Mucosa of stomach (tissue), 1 donor: ENCODE results near the gene ZNF709.
"Not testable (repeated sequence)": the region's sequence is repeated elsewhere in the genome, so short reads cannot be mapped to it uniquely, and the experiment has no call there.

Experiments used
- H3K27me3 ChIP-seq: one replicate; pipeline ENCODE4 v1.7.0; 2013; ENCODE audit warnings: mild to moderate bottlenecking, low read length; ENCODE audit not compliant: control insufficient read depth, insufficient read depth
- H3K36me3 ChIP-seq: one replicate; pipeline ENCODE4 v1.7.0; 2013; ENCODE audit warnings: low read length; ENCODE audit not compliant: control insufficient read depth, insufficient read depth
- H3K4me1 ChIP-seq: one replicate; pipeline ENCODE4 v1.7.0; 2013; ENCODE audit warnings: mild to moderate bottlenecking, low read length; ENCODE audit not compliant: control insufficient read depth, insufficient read depth
- H3K4me3 ChIP-seq: one replicate; pipeline ENCODE4 v1.7.0; 2013; ENCODE audit warnings: low read length
- H3K9ac ChIP-seq: one replicate; pipeline ENCODE4 v1.7.0; 2013; ENCODE audit warnings: mild to moderate bottlenecking, low read length, moderate library complexity
- H3K9me3 ChIP-seq: one replicate; pipeline ENCODE4 v1.7.0; 2013; ENCODE audit warnings: mild to moderate bottlenecking, low read length, moderate library complexity; ENCODE audit not compliant: control insufficient read depth
- donor health status: Pancreatic carcinoma.

The ZNF709 gene

DNA sequence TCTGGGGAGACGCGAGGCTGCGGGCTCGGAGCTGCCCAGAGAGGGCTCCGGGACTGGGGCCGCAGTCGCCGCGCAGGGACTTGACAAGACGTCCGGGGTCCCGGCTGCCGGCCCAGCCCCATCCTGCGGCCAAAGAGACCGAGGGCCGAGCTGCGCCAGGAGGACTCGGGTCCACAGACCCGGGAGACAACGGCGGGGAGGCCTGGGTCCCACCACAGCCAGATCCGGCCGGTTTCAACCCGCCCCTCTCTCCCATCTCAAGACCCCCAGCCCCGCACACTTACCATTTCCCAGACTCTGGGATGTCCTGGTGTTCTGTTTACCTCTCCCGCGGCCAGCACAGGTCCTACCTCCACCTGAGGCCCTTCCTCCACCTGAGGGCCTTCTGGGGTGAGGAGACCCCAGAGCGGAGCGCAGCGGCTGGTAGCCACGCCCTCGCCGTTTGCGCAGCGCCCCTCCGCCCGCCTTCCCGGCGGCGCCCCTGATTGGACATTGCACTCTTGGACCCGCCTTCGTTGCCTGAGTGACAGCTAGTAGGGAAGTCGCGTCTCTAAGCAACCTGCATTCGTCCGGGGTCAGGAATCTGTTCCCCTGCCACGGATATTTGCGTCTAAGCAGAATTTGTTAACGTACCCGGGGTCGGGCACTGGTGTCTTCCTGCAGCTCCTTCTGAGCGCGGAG is at the start of gene ZNF709:
TSS of gene ZNF709 (minus strand) at position 446 of the 681 bp plus-strand sequence. CDS start at position 287, 159 bp downstream.
- Histone ChIP-seq H3K36me3 (no peaks in the 10 kb centered on the region), H3K9me3 (no peaks in the 10 kb centered on the region), H3K4me1 (peaks cover 5% of the 10 kb centered on the region), H3K9ac (peak within 1 kb of the TSS; percentile 94), H3K27me3 (no peaks in the 10 kb centered on the region), H3K4me3 (peak within 1 kb of the TSS; percentile 97)

DNA sequence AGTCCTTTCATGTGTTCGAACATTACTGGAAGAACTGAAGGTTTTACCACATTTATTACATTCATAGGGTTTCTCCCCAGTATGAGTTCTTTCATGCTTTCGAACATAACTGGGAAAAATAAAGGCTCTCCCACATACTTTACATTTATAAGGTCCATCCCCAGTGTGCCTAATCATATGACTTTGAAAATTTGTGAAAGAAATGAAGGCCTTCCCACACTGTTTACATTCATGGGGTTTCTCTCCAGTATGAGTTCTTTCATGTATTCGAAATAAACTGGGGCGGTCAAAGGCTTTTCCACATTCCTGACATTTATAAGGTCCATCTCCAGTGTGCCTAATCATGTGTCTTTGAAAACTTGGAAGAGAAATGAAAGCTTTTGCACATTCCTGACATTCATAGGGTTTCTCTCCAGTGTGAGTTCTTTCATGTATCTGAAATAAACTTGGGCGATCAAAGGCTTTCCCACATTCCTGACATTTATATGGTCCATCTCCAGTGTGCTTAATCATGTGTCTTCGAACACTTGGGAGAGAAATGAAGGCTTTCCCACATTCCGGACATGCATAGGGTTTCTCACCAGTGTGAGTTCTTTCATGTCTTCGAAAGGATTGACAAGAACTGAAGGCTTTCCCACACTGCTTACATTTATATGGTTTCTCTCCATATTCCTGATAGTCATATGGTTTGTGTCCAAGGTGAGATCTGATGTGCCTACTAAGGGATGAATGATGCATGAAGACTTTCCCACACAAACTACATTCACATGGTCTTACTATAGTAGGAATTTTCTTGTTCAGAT is 42.6 kb upstream of the ZNF709 start:
- Histone ChIP-seq H3K36me3 (peaks cover 19% of the 10 kb centered on the region), H3K9me3 (peaks cover 60% of the 10 kb centered on the region), H3K4me3 (peak overlapping the region; percentile 2), H3K4me1 (no peaks in the 10 kb centered on the region), H3K9ac (no peak overlapping the region), H3K27me3 (no peaks in the 10 kb centered on the region)

DNA sequence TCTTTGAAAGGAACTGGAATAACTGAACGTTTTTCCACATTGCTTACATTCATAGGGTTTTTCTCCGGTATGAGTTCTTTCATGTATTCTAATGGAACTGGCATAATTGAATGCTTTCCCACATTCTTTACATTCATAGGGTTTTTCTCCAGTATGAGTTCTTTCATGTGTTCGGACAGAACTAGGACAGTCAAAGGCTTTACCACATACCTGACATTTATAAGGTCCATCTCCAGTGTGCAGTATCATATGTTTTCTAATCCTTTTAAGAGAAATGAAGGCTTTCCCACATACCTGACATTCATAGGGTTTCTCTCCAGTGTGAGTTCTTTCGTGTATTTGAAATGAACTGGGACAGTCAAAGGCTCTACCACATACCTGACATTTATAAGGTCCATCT is 41.9 kb upstream of the ZNF709 start:
- Histone ChIP-seq H3K9ac (no peak overlapping the region), H3K36me3 (peaks cover 19% of the 10 kb centered on the region), H3K4me1 (no peaks in the 10 kb centered on the region), H3K9me3 (peaks cover 60% of the 10 kb centered on the region), H3K4me3 (peak overlapping the region; percentile 2), H3K27me3 (no peaks in the 10 kb centered on the region)

DNA sequence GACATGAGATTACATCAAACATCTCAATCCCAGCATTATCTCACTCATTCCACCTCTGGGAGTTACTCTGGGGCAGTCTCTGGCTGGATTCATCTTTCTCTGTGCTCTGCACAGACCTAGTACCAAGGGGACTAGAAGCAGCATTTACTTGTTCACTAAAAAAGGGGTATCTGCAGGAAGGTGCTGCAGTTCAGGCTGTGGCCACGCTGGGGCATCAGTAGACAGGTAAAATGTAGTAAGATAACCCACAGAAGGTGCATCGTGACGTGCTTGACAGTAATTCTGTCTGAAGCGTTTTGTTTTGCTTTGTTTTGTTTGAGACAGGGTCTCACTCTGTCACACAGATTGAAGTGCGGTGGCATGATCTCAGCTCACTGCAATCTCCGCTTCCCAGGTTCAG is 37.4 kb upstream of the ZNF709 start:
- peaks cover 4% of the 10 kb centered on the region for H3K36me3 ChIP-seq
- no peak overlapping the region for H3K4me3 ChIP-seq
- H3K4me1 ChIP-seq, result no peaks in the 10 kb centered on the region
- peaks cover 28% of the 10 kb centered on the region for H3K9me3 ChIP-seq
- H3K9ac ChIP-seq, result no peak overlapping the region
- no peaks in the 10 kb centered on the region for H3K27me3 ChIP-seq

DNA sequence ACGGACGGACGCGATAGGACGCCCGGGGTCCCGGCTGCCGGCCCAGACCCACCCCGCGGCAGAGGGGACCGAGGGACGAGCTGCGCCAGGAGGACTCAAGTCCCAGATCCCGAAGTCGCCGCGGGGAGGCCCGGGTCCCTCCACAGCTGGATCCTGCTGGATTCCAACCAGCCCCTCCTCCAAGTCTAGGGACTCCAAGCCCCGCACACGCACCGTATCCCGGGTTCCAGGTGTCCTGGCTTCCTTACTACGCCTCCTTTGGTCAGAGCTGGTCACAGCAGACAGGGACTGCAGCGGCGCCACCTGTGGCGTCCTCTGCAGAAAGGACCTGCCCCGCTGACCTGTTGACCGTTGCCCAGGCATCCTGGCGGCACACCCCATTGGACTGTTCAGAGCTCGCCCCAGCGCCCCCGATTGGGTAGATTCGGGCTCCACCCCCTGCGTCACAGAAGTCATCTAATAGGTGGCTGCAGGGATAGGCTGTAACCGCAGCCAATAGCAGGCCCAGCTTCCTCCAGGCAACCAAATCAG is 29.0 kb upstream of the ZNF709 start:
- Histone ChIP-seq H3K9me3 (no peaks in the 10 kb centered on the region), H3K9ac (no peak overlapping the region), H3K4me3 (no peak overlapping the region)

DNA sequence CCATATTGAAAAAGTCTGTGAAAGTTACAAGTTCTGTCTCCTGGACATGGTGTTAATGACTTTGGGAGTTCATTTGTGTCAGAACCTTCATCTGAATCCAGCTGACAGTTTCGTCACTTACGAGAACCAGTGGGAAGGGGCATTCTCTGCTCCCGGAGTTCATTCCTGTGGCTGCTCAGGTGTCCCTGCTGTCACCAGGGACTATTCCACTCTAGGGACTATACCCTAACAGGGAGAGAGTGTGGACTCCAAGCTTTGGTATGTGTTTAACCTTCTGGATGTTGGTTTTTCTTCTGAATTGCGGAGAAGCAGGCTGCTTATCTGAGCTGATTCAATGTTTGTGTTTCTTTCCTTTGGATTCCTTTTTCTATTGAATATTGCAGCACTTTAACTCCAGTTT is 12.4 kb upstream of the ZNF709 start:
- peak overlapping the region; percentile 12 for H3K9ac ChIP-seq
- no peaks in the 10 kb centered on the region for H3K36me3 ChIP-seq
- H3K27me3 ChIP-seq, result no peaks in the 10 kb centered on the region
- H3K4me3 ChIP-seq, result no peak overlapping the region
- H3K9me3 ChIP-seq, result no peaks in the 10 kb centered on the region
- peaks cover 7% of the 10 kb centered on the region for H3K4me1 ChIP-seq

More for the DNA sequence above, 29.0 kb upstream of the ZNF709 start:
- Histone ChIP-seq H3K27me3 (no peaks in the 10 kb centered on the region), H3K4me1 (no peaks in the 10 kb centered on the region), H3K36me3 (no peaks in the 10 kb centered on the region)

DNA sequence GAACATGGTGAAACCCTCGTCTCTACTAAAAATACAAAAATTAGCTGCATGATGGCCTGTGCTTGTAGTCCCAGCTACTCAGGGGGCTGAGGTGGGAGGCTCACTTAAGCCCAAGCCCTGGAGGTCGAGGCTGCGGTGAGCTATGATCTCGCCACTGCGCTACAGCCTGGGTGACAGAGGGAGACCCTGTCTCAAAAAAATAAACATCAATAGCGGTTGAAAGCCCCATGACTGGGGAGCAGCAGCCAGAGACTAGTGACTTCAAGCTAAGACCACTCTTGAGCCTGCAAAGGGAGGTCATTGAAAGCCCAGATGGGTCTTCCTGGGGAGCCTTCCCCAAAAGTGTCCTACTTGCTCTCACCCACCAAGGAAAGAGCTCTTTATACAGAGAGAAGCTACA is 11.9 kb upstream of the ZNF709 start:
- H3K27me3 ChIP-seq, result no peaks in the 10 kb centered on the region
- H3K36me3 ChIP-seq, result no peaks in the 10 kb centered on the region
- no peak overlapping the region for H3K4me3 ChIP-seq
- H3K4me1 ChIP-seq, result peaks cover 7% of the 10 kb centered on the region
- H3K9me3 ChIP-seq, result no peaks in the 10 kb centered on the region
- no peak overlapping the region for H3K9ac ChIP-seq

DNA sequence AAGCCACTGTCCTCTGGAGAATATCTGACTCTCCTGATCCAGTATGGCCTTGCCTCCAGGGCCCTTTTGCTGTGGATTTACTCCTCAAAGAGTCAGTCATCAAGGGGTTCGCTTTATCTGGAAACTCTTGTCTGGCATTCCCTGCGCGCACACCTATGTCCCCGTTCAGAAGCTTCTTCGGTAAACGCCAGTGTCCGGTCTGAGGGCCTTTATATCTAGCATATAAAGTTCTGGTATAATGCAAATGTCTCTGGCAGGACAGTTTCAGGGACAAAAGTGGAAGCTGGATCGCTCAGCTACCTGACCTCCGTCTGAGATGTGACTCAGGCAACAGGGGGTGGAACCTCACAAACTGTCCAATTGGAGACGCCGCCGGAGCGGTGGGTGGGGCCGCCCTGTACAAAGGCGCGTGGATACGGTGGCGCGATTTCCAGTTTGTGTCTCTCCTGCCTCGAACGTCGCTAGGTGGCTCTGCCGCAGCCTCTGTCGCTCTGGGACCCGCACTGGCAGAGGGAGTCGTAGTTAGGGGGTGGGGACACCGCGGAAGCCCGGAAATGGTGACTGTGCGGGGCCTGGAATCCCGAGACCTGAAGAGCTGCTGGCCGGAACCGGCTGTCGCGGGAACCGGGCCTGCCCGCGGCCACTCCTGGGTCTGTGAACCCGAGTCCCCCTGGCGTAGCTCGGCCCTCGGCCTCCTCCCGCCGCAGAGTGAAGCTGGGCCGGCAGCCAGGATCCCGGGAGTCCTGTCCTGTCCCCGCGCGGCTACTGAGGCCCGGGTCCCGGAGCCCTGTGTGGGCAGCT is 10.6 kb upstream of the ZNF709 start:
- peak overlapping the region; percentile 90 for H3K9ac ChIP-seq

DNA sequence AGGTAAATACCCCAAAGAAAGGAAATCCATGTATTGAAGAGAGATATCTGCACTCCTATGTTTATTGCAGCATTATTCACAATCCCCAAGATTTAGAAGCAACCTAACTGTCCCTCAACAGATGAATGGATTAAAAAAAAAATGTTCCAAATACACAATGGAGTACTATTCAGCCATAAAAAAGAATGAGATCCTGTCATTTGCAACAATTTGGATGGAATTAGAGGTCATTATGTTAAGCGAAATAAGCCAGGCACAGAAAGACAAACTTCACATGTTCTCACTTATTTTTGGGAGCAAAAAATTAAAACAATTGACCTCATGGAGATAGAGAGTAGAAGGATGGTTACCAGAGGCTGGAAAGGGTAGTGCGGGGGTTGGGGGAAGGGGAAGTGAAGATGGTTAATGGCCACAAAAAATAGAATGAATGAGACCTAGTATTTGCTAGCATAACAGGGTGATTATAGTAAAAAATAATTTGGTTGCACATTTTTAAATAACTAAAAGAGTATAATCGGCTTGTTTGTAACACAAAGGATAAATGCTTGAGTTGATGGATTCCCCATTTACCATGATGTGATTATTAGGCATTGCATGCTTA is 9.7 kb upstream of the ZNF709 start:
- peak overlapping the region; percentile 59 for H3K9ac ChIP-seq
- peak overlapping the region; percentile 34 for H3K4me3 ChIP-seq

More for the DNA sequence above, 10.6 kb upstream of the ZNF709 start:
- no peaks in the 10 kb centered on the region for H3K9me3 ChIP-seq
- H3K4me1 ChIP-seq, result peaks cover 7% of the 10 kb centered on the region
- H3K36me3 ChIP-seq, result no peaks in the 10 kb centered on the region
- H3K27me3 ChIP-seq, result no peaks in the 10 kb centered on the region
- H3K4me3 ChIP-seq, result peak overlapping the region; percentile 68

DNA sequence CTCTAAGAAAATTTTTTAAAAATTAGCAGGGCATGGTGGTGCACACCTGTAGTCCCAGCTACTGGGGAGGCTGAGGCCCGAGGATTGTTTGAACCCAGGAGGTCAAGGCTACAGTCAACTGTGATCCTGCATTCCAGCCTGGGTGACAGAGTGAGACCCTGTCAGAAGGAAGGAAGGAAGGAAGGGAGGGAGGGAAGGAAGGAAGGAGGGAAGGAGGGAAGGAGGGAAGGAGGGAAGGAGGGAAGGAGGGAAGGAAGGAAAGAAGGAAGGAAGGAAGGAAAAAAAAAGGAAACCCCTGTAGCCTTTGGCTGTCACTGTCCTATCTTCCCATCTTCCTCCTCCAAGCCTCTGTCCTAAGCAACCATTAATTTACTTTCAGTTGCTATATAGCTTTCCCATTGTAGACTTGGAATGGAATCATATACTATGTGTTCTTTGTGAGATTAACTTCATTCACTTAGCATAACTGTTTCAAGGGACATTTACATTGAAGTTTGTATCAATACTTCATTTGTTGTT is 1.7 kb upstream of the ZNF709 start:
- H3K9me3 ChIP-seq, H3K9ac ChIP-seq, H3K36me3 ChIP-seq, H3K4me3 ChIP-seq, H3K27me3 ChIP-seq, H3K4me1 ChIP-seq: not testable (repeated sequence)

More for the DNA sequence above, 9.7 kb upstream of the ZNF709 start:
- peaks cover 7% of the 10 kb centered on the region for H3K4me1 ChIP-seq
- H3K9me3 ChIP-seq, result no peaks in the 10 kb centered on the region
- no peaks in the 10 kb centered on the region for H3K36me3 ChIP-seq
- no peaks in the 10 kb centered on the region for H3K27me3 ChIP-seq

DNA sequence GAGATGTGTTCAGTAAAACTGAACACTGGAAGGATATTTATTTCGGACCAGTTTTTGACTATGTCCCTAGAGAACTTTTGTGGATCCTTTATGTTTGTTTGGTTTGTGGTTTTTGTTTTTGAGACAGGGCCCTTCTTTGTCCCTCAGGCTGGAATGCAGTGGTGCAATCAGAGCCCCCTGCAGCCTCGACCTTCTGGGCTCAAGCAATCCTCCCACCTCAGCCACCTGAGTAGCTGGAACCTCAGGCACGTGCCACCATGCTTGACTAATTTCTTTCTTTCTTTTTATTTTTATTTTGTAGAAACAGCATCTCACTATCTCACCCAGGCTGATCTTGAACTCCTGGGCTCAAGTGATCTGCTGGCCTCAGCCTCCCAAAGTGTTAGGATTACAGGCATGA is 955 bp upstream of the ZNF709 start:
- Histone ChIP-seq H3K9me3 (no peaks in the 10 kb centered on the region), H3K9ac (no peak overlapping the region), H3K4me3 (no peak overlapping the region), H3K36me3 (no peaks in the 10 kb centered on the region), H3K27me3 (no peaks in the 10 kb centered on the region), H3K4me1 (peaks cover 5% of the 10 kb centered on the region)
